GM19351 (cell line): Measurements from ENCODE around the gene ENO1.
"Not testable (repeated sequence)": the region's sequence is repeated elsewhere in the genome, so short reads cannot be mapped to it uniquely, and the experiment has no call there.

Experiments
- ATAC-seq: cut with Tn5 transposase; IDR thresholded peaks from one replicate; pipeline ENCODE4 v1.9.1; 2021; ENCODE audit warnings: mild to moderate bottlenecking, moderate library complexity; ENCODE audit not compliant: unreplicated experiment

The ENO1 gene

GRCh38 chr1:8878448-8878697, at the start of gene ENO1:
Gene ENO1, minus strand, starts transcription at chr1:8878686. Its CDS starts 3,778 bp downstream, at chr1:8874908.
- ATAC-seq = no peak

- ATAC-seq = no peak
Observed at GRCh38 chr1:8926707-8927694, 48.5 kb upstream of the ENO1 start.

GRCh38 chr1:8925960-8926359, 47.5 kb upstream of the ENO1 start:
- no peak for ATAC-seq

GRCh38 chr1:8925406-8925805, 46.9 kb upstream of the ENO1 start:
- no peak for ATAC-seq

GRCh38 chr1:8922962-8923361, 44.5 kb upstream of the ENO1 start:
- no peak for ATAC-seq

GRCh38 chr1:8917536-8917935, 39.0 kb upstream of the ENO1 start:
- not testable (repeated sequence) for ATAC-seq

GRCh38 chr1:8915446-8915845, 37.0 kb upstream of the ENO1 start:
- no peak for ATAC-seq

- ATAC-seq = no peak
Observed at GRCh38 chr1:8914466-8914865, 36.0 kb upstream of the ENO1 start.

GRCh38 chr1:8913457-8913856, 35.0 kb upstream of the ENO1 start:
- ATAC-seq = no peak

- no peak for ATAC-seq
Observed at GRCh38 chr1:8911416-8912309, 33.2 kb upstream of the ENO1 start.

GRCh38 chr1:8910914-8911313, 32.4 kb upstream of the ENO1 start:
- ATAC-seq = no peak

GRCh38 chr1:8910331-8910730, 31.8 kb upstream of the ENO1 start:
- no peak for ATAC-seq

- ATAC-seq = no peak
Observed at GRCh38 chr1:8908388-8909151, 30.1 kb upstream of the ENO1 start.

GRCh38 chr1:8905582-8906191, 27.2 kb upstream of the ENO1 start:
- no peak for ATAC-seq

GRCh38 chr1:8903908-8904650, 25.6 kb upstream of the ENO1 start:
- ATAC-seq = no peak

GRCh38 chr1:8903410-8903809, 24.9 kb upstream of the ENO1 start:
- no peak for ATAC-seq

- no peak for ATAC-seq
Observed at GRCh38 chr1:8902765-8903164, 24.3 kb upstream of the ENO1 start.

GRCh38 chr1:8900684-8901083, 22.2 kb upstream of the ENO1 start:
- not testable (repeated sequence) for ATAC-seq

- ATAC-seq = no peak
Observed at GRCh38 chr1:8899046-8899445, 20.6 kb upstream of the ENO1 start.

- ATAC-seq = not testable (repeated sequence)
Observed at GRCh38 chr1:8898418-8898817, 19.9 kb upstream of the ENO1 start.
